RWPE1 (cell line): ENCODE results near the gene PALM2AKAP2.

Experiments
- CTCF ChIA-PET: fragments of 350-600 bp; sonication (Branson Sonifier 250); formaldehyde crosslinking; extraction: SDS; loops from one replicate; lab custom pipeline; 2021; lab: Yijun Ruan, JAX
- POLR2A ChIA-PET: fragments of 400-600 bp; formaldehyde crosslinking; extraction: SDS; loops from one replicate; lab custom pipeline; 2020; ENCODE audit warnings: antibody characterized with exemption; ENCODE audit not compliant: low non-redundant PET; lab: Yijun Ruan, JAX
- DNase-seq: peaks from one replicate; pipeline ENCODE4 v3.0.0; 2012; ENCODE audit warnings: low spot score
- H3K27ac ChIP-seq: fragments of 450-650 bp; 2 replicates; pipeline ENCODE4 v1.5.1; 2017
- TF ChIP-seq, protein P1 (sequence below): fragments of 450-650 bp; conservative IDR thresholded peaks from 2 replicates; pipeline ENCODE4 v1.5.1; 2017; ENCODE audit warnings: low read depth, mild to moderate bottlenecking

The PALM2AKAP2 gene

DNA sequence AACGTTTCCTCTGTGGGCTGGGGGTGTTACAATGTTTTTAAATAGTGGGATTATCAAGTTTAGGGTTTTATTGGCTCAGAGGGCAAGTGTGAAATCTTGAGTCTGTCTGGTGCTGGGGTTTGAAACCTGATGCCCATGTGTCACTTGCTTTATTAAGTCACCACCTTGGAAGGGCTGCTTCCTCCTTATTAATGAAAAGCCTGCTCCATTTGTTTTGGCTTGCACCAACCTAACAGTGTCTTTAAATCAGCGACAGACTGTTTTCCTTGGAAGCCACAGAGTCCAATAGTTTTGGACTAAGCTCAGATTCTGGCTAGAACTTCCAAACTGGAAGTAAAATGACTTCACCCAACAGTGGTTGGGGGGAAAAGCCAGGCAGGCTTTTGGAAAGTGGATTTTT, 10.7 kb upstream of the PALM2AKAP2 start:
- H3K27ac ChIP-seq = no peak overlapping the region
- TF ChIP-seq, protein P1, sequence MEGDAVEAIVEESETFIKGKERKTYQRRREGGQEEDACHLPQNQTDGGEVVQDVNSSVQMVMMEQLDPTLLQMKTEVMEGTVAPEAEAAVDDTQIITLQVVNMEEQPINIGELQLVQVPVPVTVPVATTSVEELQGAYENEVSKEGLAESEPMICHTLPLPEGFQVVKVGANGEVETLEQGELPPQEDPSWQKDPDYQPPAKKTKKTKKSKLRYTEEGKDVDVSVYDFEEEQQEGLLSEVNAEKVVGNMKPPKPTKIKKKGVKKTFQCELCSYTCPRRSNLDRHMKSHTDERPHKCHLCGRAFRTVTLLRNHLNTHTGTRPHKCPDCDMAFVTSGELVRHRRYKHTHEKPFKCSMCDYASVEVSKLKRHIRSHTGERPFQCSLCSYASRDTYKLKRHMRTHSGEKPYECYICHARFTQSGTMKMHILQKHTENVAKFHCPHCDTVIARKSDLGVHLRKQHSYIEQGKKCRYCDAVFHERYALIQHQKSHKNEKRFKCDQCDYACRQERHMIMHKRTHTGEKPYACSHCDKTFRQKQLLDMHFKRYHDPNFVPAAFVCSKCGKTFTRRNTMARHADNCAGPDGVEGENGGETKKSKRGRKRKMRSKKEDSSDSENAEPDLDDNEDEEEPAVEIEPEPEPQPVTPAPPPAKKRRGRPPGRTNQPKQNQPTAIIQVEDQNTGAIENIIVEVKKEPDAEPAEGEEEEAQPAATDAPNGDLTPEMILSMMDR = no peak
- ChIA-PET CTCF (no interaction called here), POLR2A (no interaction called here)
- DNase-seq = no peak

DNA sequence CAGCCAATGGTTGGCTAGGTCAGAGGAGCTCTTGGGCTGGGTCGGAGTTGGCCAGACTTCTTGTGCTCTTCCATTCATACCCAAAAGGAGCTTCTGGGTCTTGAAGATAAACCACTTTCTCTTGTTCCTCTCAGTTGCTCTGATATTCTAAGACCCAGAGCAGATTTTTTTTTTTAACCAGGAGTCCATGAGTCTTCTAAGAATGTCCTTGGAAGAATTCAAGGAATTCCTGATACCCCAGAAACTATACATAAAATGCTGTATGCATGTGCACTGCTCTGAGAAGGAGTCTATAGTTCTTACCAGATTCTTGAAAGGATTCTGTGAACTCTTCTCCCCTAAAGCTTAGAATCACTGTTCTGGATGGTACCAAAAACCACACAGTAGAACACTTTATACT, 9.9 kb upstream of the PALM2AKAP2 start:
- H3K27ac ChIP-seq = no peak overlapping the region
- ChIA-PET POLR2A (no interaction called here), CTCF (interaction anchor here (0.6 kb wide), 1 partner anchor 90 kb away, joined by 3 read pairs; no protein-coding TSS in a partner anchor)
- TF ChIP-seq, protein P1 = no peak
- DNase-seq = no peak

DNA sequence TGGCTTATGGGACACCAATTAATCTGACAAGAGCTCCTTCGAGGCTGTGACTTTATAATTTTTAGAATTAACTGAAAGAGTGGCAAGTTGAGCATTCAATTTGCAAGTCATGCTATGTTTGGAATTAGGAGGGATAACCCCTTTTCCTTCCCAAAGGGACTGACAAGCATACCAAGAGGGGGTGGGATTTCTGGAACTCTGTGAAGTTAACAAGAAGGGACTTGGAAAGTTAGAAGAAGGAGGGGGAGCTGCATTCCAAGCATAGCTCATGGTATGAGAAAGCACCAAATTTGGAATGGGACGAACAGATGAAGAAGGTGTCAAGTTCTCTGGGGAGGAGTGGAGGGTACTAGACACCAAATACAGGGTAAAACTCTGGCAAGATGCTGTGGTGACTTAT, 8.9 kb upstream of the PALM2AKAP2 start:
- H3K27ac ChIP-seq = no peak overlapping the region
- CTCF ChIA-PET = no interaction called here
- DNase-seq = peak; percentile 87
- POLR2A ChIA-PET = no interaction called here
- TF ChIP-seq, protein P1 = no peak

DNA sequence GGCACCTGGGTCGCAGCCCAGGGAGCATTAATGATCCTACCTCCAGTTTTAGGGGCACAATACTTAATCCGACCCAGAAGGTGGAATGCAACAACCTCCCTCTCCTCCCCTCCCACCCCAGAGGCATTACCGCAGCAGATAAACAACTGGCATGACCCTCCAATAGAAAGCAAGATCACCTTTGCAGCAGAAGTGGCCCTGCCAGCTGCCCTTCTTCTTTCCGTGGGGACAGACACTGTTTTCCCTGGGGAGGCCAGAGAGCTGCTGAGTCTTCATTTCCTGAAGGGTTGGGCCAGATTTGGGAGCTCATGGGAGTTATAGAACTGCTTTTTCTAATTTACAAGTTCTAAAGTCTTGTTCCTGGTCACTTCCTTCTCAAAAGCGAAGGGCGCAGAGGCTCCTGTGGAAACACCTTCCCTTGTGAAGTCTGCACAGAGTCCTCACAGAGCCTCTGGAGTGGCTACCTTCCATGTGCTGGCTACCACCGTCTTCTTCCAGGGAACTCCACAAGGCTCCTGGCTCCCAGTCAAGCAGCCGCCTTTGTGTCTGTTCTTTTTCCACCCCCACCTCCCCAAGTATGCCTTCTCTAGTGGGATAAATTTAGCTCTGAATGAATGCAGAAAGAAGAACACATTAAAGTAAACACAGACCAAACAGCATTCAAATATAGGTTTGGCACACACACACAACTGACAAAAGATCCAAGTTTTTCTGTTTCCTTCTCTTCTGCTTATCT, 8.0 kb upstream of the PALM2AKAP2 start:
- CTCF ChIA-PET = interaction anchor here (0.6 kb wide), 1 partner anchor 1800 kb away, joined by 3 read pairs; no protein-coding TSS in a partner anchor
- POLR2A ChIA-PET = no interaction called here
- peak overlapping the region; percentile 36; the same call in 1 of the 2 replicates for H3K27ac ChIP-seq
- DNase-seq = no peak
- TF ChIP-seq, protein P1 = no peak

GRCh38 chr9:109775516-109775915, 4.5 kb upstream of the PALM2AKAP2 start:
- POLR2A ChIA-PET = no interaction called here
- CTCF ChIA-PET = interaction anchor here (1.3 kb wide), 1 partner anchor 201 kb away, joined by 3 read pairs; no protein-coding TSS in a partner anchor
- H3K27ac ChIP-seq = no peak overlapping the region
- TF ChIP-seq, protein P1 = no peak
- no peak for DNase-seq

DNA sequence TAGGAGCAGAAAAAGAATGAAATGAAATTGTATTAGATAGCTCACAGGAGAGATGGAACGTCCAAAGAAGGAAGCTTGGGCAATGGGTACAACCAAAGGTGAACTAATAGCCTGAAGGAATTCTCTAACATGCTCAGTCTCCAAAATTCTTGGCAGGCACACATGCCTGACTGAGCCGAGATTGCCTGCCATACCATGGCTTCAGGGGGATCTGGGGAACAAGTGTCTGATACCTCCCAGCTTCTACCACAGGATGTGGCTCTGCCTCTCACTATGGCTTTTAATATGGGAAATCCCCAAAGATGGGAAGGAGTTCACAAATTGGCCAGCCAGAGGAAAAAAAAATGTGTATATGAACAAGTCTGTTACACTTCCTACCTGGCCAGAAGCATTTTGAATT, 3.6 kb upstream of the PALM2AKAP2 start:
- no peak for DNase-seq
- ChIA-PET POLR2A (no interaction called here), CTCF (interaction anchor here (0.6 kb wide), 1 partner anchor 103 kb away, joined by 3 read pairs; no protein-coding TSS in a partner anchor)
- TF ChIP-seq, protein P1 = no peak
- H3K27ac ChIP-seq = no peak overlapping the region
